HG02970 (cell line): ENCODE results near the gene TBC1D1.

Experiments used
- ATAC-seq: cut with Tn5 transposase; IDR thresholded peaks from one replicate; pipeline ENCODE4 v1.9.1; 2021; ENCODE audit warnings: mild to moderate bottlenecking, moderate library complexity, moderate number of reproducible peaks; ENCODE audit not compliant: unreplicated experiment, low FRiP score

Gene TBC1D1

DNA sequence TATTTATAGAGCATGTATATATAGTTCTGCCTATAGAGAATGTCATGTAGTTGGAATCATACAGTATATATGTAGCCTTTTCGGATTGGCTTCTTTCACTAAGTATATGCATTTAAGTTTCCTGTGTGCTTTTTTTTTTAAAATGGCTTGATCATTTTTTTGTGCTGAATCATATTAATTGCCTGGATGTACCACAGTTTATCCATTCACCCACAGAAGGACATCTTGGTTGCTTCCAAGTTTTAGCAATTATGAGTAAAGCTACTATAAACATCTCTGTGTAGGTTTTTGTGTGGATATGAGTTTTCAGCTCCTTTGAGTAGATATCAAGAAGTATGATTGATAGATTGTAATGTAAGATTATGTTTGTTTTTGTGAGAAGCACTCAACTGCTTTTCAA lies 93.1 kb downstream of the TBC1D1 start:
- ATAC-seq: no peak

DNA sequence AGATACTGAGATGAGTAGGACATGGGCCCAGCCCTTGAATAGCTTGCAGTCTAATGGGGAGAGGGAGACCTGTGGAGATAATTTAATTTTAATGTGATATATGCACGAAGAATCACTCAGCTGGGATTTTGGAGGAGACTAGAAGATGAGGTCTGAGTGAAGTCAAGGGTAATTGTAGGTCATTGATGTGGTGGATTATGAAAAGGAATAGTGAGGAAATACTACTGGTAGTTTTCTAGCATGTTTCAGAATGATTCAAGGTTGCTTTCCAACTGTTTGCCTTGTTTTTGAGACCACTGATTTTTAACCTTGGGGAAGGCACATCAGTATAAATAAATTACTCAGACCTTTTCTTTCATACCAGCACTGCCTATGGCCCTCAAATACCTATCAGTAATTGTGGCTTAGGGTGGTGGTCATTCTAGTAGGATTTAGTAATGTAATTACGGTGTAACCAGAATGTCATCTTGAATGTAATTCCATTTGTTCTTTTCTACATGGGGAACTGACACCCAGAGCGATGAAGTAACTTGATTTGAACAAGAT lies 94.9 kb downstream of the TBC1D1 start:
- ATAC-seq: no peak

DNA sequence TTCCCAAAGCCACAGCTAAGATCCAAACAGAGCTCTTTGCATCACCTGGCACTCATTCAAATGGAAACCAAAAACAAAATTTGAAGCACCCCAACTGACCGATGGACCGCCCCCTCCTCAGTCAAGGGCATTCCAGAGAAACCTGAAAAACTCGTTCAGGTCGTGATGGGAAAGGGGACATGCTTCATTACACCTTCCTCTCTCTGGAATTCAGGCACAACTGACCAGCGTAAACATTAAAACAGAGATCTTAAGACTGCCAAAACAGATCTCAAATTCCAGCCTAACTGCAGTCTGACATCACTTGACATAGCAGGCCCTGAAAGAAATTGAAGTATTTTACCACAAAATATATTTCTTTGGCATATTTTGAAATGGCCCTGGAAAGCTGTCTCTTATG lies 97.8 kb downstream of the TBC1D1 start:
- ATAC-seq: no peak

DNA sequence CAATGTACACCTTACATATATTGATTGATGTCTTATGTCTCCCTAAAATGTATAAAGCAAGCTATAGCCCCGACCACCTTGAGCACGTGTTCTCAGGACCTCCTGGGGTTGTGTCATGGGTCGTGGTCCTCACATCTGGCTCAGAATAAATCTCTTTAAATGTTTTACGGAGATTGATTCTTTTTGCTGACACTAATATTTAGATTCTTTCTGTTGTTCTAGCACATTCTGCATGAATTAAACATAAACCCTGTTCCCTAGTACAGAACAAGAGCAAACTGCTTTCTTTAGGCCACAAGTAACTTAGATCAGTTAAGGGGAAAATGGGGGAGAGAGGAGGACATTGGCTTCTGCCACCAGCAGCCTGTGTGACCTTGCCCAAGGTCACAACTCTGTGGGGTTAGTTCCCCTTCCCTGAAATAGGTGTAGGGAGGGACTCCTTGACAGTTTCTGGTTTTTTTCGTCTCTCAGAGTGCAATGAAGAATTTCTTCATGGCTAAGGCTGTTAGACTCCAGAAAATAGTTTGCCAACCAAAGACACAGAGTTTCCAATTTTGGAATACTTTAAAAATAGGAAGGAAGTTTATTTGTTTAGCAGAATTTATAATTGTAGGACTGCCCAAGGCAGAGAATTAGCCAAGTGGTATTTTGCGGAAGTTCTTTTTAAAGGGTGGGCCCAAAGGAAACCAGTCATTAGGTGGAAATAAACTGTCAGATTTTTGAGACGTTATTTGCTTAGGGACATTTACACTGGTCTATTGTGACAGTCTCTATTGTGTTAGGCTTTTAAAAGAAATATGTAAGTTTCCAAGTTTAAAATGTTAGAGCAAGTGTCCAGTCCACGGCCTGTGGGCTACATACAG lies 98.7 kb downstream of the TBC1D1 start:
- ATAC-seq: no peak

DNA sequence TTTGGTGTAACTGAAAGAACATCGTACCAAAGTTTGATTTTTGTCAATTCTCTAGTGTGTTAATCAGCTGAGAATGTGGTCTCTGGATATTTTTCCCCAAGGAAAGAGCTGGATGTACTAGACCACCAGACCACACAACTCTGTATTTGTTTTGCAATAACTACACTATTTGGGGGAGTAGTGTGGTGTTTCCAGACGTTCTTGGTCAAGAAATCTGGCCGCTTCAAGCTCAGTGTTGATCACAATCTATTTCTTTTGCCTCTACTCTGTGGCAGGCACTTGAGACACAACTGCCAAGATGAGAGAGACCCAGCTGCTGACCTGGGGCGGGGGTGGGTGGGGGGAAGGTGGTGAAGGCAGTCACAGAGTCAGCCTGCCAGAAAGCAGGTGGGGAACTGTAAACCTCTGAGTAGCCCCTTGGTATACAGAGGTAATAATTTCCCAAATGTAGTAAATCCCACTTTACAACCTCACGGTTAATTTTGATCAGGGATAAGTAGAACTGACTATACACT lies 99.9 kb downstream of the TBC1D1 start:
- ATAC-seq: no peak

DNA sequence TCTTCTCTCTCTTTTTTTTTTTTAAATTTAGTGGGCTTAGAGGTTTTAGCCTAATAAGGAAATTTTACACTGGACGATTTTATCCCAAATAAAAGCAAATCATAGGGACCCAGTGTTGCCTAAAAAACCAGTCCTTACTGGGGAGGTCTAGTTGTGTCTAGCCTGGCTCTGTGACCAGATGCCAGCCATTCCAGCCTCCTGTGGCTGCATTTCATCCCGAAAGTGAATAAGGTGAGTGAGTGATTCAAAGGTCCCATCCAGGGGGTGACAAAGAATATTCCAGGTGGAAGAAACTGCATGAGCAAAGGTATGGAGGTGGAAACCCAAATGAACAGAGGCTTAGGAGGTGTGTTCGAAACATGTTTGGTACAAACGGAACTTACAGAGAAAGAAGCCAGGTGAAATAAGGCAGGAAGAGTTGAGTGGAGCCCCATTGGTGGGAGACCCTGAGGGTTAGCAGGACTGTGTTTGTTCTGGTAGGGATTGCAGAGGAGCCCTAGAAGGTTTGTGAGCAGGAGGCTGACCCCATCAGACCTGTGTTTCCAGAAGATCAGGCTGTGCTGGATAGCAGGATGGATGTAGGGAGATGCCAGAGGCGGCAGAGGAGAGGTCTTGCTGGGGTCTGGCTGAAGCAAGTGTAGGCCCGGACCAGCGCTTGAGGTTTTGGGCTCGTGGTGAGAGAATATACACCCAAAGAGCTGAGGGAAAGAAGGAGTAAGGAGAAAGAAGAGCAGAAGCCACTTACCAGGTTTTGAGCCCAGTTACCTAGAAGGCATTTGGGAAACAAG lies 100.9 kb downstream of the TBC1D1 start:
- no peak for ATAC-seq

DNA sequence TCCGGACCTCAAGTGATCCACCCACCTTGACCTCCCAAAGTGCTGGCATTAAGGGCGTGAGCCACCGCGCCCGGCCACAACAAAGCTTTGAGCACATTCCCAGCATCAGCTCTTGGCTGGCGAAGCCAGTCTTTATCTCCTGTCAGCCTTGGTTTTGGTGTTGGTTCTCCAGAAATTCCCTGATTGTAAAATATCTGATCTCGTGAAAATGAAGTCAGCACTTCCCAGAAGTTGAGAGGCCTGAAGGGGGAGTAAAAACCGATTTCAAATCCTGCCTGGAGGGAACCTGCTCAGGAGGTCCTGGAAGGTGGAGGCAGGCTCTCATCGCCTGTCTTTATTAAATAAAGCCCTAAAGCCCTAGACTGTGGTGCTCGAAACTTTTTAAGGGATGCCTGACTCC lies 102.9 kb downstream of the TBC1D1 start:
- ATAC-seq: no peak

DNA sequence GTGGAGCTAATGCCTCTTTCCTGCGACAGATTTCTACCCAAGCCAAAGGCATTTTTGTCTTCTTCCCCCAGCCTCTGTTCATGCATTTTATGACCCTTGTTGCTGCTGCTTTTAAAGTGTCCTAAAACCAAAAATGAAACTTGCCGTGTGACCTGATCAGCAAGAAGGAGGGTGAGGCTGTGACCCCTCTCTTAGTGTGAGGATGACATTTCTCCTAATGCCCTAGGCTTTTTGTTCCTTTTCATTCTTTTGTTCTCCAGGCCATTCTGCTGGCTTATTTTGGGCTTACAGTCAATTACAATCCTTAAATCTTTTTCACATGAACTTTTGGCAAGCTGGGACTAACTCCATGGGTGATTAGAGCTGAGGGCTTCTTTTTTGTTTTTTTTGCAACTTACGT lies 103.7 kb downstream of the TBC1D1 start:
- ATAC-seq: no peak

DNA sequence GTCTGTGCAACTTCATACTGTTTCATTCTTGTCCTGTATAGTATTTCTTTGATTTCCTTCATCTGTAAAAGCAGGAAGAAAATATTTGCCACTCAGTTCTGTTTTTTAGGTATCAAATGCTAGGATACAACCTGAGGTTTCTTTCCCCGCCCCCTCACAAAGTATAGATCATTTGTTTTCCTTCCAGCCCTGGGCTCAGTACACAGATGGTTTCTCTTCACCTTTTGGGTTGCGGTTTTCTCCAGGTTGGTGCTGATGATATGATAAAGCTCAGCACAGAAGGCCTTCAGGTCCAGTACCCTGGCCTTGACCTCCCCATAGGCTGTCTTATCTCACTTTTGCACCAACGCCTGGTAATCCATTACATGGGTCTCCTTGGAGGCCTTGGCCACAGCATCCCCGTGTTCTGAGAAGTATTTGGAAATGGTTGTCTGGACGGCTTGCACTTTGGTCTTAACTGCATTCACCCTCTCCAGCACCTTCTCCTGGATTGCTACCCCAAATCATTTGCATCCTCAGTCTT lies 104.5 kb downstream of the TBC1D1 start:
- ATAC-seq: no peak

DNA sequence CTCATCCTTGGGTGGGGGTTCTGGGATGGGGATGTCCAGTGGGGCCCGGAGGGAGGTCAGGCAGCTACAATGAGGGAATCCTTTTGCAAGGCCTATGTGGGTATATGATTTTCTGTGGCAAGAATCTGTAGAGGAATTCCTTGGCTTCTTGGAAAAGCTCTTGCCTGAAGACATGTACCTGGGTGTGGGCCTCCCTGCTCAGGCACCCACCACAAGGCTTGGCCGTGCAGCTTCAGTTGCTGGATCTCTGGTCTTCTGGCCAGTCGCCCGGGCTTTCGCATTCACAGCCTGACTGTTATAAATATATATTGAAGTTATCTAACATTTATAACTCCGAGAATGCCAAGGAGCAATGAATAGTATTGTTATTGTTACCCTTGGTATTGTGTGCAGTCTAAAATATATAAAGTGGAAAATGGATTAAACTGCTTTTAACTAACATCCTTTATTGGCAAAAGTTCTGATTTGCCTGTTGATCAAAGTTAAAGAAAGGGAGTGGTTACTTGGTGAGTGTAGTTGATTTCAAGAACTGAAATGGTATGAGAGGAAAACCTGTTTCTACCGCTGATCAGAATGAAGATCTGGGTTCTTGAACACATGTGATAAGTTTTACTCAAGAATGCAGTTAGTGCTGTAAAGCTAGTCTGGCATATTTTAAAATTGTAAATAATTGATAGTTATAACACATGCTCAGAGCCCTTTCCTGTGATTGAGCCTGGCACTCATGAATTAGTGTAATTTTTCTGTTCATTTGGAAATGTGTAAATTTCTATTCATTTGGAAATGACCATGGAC lies 105.3 kb downstream of the TBC1D1 start:
- ATAC-seq: no peak

DNA sequence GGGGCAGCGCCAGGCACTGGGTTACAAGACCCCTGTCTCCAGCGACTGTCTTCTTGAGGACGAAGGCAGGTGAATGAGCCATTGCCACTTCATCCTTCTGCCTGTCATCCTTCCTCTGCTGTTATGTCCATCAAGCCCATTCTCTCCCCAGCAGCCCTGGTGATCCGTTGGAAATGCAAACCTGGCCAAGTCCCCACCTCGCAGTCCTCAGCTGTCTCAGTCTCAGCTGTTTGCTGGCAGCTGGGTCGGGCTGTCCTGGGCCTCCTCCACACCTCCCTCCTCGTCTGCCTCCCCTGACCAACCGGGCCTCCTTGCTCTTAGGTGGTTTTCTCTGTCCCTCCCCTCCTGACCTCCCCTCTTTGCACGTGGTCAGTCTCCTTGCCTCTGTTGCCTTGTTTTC lies 107.3 kb downstream of the TBC1D1 start:
- ATAC-seq: no peak

DNA sequence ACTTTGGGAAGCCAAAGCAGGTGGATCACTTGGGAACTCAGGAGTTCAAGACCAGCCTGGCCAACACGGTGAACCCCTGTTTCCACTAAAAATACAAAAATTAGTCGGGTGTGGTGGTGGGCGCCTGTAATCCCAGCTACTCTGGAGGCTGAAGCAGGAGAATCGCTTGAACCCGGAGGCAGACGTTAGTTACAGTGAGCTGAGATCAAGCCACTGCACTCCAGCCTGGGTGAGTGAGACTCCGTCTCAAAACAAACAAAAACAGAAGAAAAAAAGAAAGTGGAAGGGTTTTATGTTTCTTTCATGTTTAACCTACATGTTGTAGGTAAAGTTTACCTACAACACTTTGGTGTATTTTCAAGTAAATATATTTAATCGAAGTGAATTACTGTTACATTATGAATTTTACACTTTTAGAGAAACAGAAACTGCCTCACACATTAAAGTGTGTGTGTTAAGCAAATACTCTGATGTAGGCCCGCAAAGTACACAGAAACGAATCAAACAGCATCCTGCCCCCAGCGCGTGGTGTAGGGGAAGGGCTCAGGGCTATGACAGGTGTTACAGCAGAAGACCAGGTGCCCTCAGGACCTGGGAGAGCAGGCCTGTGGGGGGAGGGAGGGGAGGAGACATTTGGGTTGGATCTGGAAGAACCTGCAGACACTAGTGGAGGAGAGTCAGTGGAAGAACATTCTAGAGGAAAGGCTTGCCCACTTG lies 108.3 kb downstream of the TBC1D1 start:
- no peak for ATAC-seq

DNA sequence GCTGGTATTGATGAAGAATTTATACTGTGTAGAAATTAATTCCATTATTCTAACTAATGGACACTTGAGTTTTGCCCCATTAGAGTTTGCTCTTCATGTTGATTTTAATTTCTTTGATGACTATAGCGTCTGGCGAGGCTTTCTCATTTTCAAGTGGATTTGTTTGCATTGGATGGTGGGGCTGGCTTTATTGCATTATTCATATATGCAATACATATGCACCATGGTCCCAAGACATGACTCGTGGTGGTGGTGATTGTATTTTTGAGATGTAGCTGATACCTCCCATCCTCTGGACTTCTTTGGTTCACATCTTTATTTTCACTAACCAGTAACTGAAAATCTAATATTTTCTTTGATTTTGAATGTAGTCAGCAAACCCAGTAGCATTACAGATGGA lies 109.1 kb downstream of the TBC1D1 start:
- ATAC-seq: no peak

DNA sequence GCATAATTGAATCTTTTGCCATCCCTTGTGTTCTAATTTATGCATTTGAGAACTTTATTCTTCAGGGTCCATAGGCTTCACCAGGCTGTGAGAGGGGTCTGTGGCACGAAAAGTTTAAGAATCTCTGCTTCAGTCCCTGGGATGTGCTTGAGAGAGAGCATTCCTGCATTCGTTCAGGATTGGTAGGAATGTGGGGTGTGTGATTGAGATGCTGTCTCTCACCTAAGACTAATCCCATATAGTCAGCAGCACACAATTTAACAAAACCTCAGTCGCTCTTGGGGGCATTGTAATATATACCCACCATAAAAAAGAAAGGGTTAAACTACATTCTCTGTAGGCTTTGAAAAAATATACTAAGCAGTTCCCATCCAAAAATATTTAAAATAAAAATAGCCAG lies 111.0 kb downstream of the TBC1D1 start:
- ATAC-seq: no peak

DNA sequence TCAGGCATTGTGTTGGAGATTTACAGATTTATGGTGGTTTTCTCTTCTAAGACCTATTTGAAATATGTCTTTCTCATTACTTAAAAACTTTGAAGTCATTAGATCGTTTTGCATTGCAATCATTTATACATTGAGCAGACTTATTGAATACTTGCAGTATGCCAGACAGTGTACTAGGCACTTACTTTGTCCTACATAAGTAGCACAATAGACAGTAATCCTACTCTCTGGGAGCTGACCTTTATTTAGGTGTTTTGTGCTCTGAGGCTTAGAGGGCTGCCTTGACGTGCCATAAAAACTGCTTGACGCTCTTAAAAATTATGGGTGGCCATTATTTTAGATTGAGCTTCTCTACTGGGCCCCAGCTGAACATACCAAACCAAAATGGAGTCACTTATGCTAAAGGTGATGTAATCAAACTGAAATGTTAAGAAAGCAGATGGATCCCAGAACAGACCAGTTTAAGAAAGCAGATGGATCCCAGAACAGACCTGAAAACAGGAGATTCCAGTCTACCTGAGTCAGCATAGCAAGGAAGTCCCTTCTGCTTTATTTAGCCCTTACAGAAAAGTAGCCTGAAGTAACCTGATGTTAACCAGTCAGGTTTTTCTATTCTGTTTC lies 111.7 kb downstream of the TBC1D1 start:
- no peak for ATAC-seq

DNA sequence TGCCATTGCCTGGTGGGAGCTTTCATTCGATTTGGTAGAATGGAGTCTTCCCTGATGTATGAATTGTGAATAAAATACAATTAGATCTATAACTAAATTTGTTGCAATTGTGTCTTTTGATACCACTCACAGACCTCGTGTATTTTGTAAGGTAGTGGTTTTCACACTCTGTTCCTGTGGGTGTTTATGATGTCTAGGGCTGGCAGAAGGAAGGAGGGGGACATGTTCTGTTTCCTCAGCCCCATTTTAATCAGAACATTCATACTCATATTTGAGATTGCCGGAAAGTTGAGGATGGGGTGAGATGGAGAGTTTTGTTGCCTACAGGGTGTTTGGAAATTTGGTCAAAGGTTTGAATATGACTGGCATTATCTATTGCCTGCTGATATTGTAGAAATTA lies 112.2 kb downstream of the TBC1D1 start:
- no peak for ATAC-seq

DNA sequence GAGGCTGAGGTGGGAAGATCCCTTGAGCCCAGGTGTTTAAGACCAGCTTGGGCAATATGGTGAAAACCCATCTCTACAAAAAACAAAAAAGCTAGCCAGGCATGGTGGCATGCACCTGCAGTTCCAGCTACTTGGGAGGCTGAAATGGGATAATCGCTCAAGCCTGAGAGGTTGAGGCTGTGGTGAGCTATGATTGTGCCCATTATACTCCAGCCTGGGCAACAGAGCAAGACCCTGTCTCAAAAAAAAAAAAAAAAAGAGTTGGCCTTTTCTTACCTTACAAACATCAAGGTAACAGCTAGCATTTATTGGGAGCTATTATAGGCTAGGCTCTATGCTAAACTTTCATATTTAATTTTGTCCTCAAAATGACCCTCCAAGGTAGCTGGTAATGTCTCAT lies 112.7 kb downstream of the TBC1D1 start:
- ATAC-seq: no peak

DNA sequence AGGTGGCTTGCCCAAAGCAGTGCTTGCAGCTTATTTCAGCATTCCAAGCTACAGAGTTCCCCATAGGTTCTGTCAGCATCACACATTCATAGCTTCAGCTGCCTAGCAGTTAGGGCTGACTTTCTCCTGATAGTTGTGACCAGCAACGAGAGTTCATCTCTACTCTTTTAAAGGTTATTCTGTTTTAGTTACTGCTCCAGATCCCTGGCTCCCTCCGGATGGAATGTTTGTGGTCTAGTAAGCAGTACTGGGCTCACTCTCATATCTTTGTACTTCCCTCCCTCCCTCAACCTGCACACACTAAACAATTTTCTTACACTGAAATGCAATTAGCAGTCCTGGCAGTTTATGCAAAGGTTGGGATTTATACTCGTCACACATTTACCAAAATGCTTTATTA lies 113.2 kb downstream of the TBC1D1 start:
- ATAC-seq: no peak

DNA sequence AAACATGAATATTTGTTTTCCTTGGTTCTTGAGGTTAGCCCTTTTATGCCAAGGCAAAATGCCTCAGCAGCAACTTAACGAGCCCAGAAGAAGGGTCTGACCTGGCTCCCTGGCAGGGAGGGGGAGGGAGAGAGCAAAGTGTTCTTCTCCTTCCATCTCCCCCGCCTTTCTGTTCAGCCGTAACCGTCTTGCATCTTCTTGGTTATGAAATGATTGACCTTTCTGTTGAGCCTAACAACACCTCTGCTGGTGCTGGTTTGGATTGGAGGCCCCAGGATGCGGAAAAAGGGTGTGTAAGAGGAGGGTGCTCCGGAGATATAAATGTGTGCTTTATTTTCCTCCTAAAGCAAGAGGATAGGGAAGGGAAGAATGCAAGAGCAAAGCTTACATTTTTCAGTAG lies 114.0 kb downstream of the TBC1D1 start:
- ATAC-seq: no peak
